PC-3 (cell line): ENCODE data around the gene MRC2.

Source experiments
- CTCF ChIP-seq: fragments of 300-600 bp; sonication (generic); conservative IDR thresholded peaks from 2 replicates; pipeline ENCODE4 v1.5.1; 2017; ENCODE audit warnings: antibody characterized with exemption, low read depth, mild to moderate bottlenecking, low read length
- EZH2 ChIP-seq: fragments of 300-600 bp; sonication (generic); IDR thresholded peaks from one replicate; pipeline ENCODE4 v1.6.1; 2017; ENCODE audit warnings: antibody characterized with exemption, mild to moderate bottlenecking, low read length; ENCODE audit not compliant: unreplicated experiment
- EZH2phosphoT487 ChIP-seq: fragments of 300-600 bp; sonication (generic); IDR thresholded peaks from 2 replicates; pipeline ENCODE4 v1.6.1; 2018; ENCODE audit warnings: mild to moderate bottlenecking, antibody characterized with exemption, low read length, borderline replicate concordance

DNA sequence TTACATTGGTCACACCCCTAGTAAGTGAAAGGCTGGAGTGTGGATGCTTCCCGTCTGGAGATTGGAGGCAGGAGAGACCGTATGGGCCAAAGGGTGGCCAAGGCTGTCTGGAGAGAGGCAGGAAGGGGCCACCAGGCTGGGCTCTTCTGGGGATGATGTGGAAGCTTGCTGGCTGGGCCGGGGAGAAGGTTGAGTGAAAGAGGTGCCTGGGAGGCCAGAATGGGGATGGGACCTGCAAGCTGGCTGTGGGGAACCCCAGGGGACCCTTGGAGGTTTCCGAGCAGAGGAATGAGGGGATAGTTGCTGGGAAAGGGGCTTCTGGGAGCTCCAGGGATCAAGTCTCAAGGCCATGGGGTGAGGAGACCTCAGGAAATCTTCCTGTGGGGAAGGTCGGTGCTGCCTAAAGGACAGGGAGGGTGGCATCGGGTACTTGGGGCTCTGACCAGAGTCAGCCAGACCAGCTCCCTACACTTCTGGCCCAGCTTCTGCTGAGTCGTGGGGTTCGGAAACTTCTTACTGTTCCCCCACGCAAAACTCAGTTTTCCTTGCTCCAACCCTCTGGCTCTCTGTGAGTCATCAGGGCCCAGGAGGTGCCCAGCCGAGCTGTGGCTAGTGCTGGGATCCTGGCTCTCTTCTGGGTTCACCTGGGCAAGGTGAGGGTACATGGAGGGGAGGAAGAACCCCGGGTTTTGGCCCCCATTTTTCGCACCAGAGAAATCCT is 3.1 kb downstream of the MRC2 start:
- TF ChIP-seq CTCF (no peak), EZH2 (no peak), EZH2phosphoT487 (no peak)
